A549 (cell line): ENCODE results near the gene N4BP3. TPM values are rescaled to one million over a fixed set of nuclear protein-coding genes. Genes with fewer than 3 reads are reported as not detected.
"Not testable (repeated sequence)": the region's sequence is repeated elsewhere in the genome, so short reads cannot be mapped to it uniquely, and the experiment has no call there.

Experiments
- ATAC-seq, 2 experiments: fragments of 200-7000 bp in 1 of 2; fragments of >200 bp in 1 of 2; cut with Nextera tagmentation in 1 of 2; cut with Tn5 transposase in 1 of 2; 3 replicates each; pipeline versions ENCODE4 v1.8.0 to v1.9.1; 2018 to 2020; ENCODE audit warnings: mild to moderate bottlenecking in 1 of 2, moderate library complexity in 1 of 2
- CTCF ChIA-PET: fragments of 300-600 bp; sonication (Branson Sonifier 250); formaldehyde crosslinking; extraction: SDS; loops from one replicate; lab custom pipeline; 2021; ENCODE audit warnings: antibody characterized with exemption, inconsistent platforms; lab: Yijun Ruan, JAX
- POLR2A ChIA-PET: fragments of 350-600 bp; formaldehyde crosslinking; extraction: SDS; loops from one replicate; lab custom pipeline; 2021; ENCODE audit warnings: antibody characterized with exemption, inconsistent platforms; lab: Yijun Ruan, JAX
- DNase-seq, 2 experiments: peaks; one replicate each; pipeline versions ENCODE4 v3.0.0 to v3.0.0-alpha.2; 2011 to 2016; ENCODE audit warnings: low read depth in 1 of 2, low spot score in 1 of 2
- FAIRE-seq: peaks from 2 replicates; lab custom pipeline; 2011; peaks lifted over from hg19 to GRCh38; lab: Jason Lieb, UNC
- H3K27ac ChIP-seq, 2 experiments: fragments of >200 bp; sonication (Bioruptor Twin); formaldehyde crosslinking; 3 replicates each; pipeline ENCODE4 v1.5.1; 2016 to 2017
- H3K4me1 ChIP-seq: fragments of >200 bp; sonication (Bioruptor Twin); formaldehyde crosslinking; 3 replicates; pipeline ENCODE4 v1.6.1; 2016
- H3K4me2 ChIP-seq: fragments of >200 bp; sonication (Bioruptor Twin); formaldehyde crosslinking; 3 replicates; pipeline ENCODE4 v1.6.1; 2016
- H3K4me3 ChIP-seq: fragments of >200 bp; sonication (Bioruptor Twin); formaldehyde crosslinking; 3 replicates; pipeline ENCODE4 v1.5.1; 2016
- H3K9me3 ChIP-seq: fragments of >200 bp; sonication (Bioruptor Twin); formaldehyde crosslinking; 3 replicates; pipeline ENCODE4 v1.6.1; 2016
- CBX8 ChIP-seq: fragments of 200-600 bp; sonication (generic); IDR thresholded peaks from 2 replicates; pipeline ENCODE4 v1.6.1; 2016
- EP300 ChIP-seq, 2 experiments: fragments of >200 bp; sonication (Bioruptor Twin); formaldehyde crosslinking; IDR thresholded peaks; 2 replicates in 1 of 2; 3 replicates in 1 of 2; pipeline ENCODE4 v1.6.1; 2016 to 2017
- HDAC2 ChIP-seq: fragments of 200-600 bp; sonication (generic); IDR thresholded peaks from 2 replicates; pipeline ENCODE4 v1.6.1; 2016
- HEYL ChIP-seq: fragments of 250-450 bp; sonication (Bioruptor Pico); IDR thresholded peaks from 2 replicates; pipeline ENCODE4 v1.8.0; 2021; ENCODE audit warnings: mild to moderate bottlenecking, moderate library complexity
- JUN ChIP-seq, 2 experiments: fragments of >200 bp; sonication (Bioruptor Twin); formaldehyde crosslinking; IDR thresholded peaks; 2 replicates in 1 of 2; 3 replicates in 1 of 2; pipeline ENCODE4 v1.6.1; 2016 to 2017
- KDM1A ChIP-seq: fragments of 200-600 bp; sonication (generic); IDR thresholded peaks from 2 replicates; pipeline ENCODE4 v1.6.1; 2016; ENCODE audit warnings: low read depth, mild to moderate bottlenecking
- MAX ChIP-seq: IDR thresholded peaks from 2 replicates; pipeline ENCODE4 v1.6.1; 2012
- MAZ ChIP-seq: fragments of 150-350 bp; IDR thresholded peaks from 2 replicates; pipeline ENCODE4 v1.6.1; 2014; ENCODE audit warnings: antibody characterized with exemption, low read depth, low read length, borderline replicate concordance
- NPAS2 ChIP-seq: fragments of 250-450 bp; sonication (Bioruptor Pico); IDR thresholded peaks from 2 replicates; pipeline ENCODE4 v1.8.0; 2022; ENCODE audit warnings: mild to moderate bottlenecking, moderate library complexity, borderline replicate concordance
- NR3C1 ChIP-seq: fragments of >200 bp; sonication (Bioruptor Twin); formaldehyde crosslinking; IDR thresholded peaks from 3 replicates; pipeline ENCODE4 v1.6.1; 2017
- RARB ChIP-seq: fragments of 250-450 bp; sonication (Bioruptor Pico); IDR thresholded peaks from 2 replicates; pipeline ENCODE4 v1.8.0; 2021; ENCODE audit warnings: mild to moderate bottlenecking, moderate library complexity
- RCOR1 ChIP-seq: fragments of 150-350 bp; IDR thresholded peaks from 2 replicates; pipeline ENCODE4 v1.6.1; 2014; ENCODE audit warnings: antibody characterized with exemption, low read length, low read depth
- RNF2 ChIP-seq: fragments of 200-600 bp; sonication (generic); IDR thresholded peaks from 2 replicates; pipeline ENCODE4 v1.6.1; 2016; ENCODE audit warnings: low read depth, mild to moderate bottlenecking, antibody characterized with exemption, moderate library complexity, borderline replicate concordance
- SREBF2 ChIP-seq: fragments of 450-650 bp; IDR thresholded peaks from 2 replicates; pipeline ENCODE4 v1.6.1; 2014; ENCODE audit warnings: mild to moderate bottlenecking, moderate library complexity
- USF2 ChIP-seq: fragments of 450-650 bp; IDR thresholded peaks from 2 replicates; pipeline ENCODE4 v1.6.1; 2014; ENCODE audit warnings: antibody characterized with exemption
- WGBS: methylation state at CpG from one replicate; pipeline ENCODE4 v1.1.6; 2017; ENCODE audit errors: missing lambda C conversion rate; 5-methylcytosine and 5-hydroxymethylcytosine counted together
- polyA plus RNA-seq, 4 experiments: library from polyadenylated mRNA; depleted of rRNA in 3 of 4; stranded (reverse); fragments of >200 nt; fragmentation: RNase III in 1 of 4; extraction: RNeasy Plus Mini Kit Qiagen cat#74134 plus additional on column Dnase treatment in 1 of 4; gene quantifications; 2 replicates in 3 of 4; 3 replicates in 1 of 4; pipeline ENCODE4 v1.2.3, GENCODE V29; 2011 to 2017
- TF ChIP-seq, protein P1 (sequence below): fragments of >200 bp; sonication (Bioruptor Twin); formaldehyde crosslinking; IDR thresholded peaks from 3 replicates; pipeline ENCODE4 v1.6.1; 2016
- TF ChIP-seq, protein P2 (sequence below): fragments of >200 bp; sonication (Bioruptor Twin); formaldehyde crosslinking; IDR thresholded peaks from 3 replicates; pipeline ENCODE4 v1.5.1; 2016

Gene N4BP3
- polyA plus RNA-seq, 2 of the 4 experiments (the other 2 are of a cell fraction): 0.12 to 0.15 TPM

- TF ChIP-seq NR3C1 (no peak), KDM1A (no peak), JUN (IDR thresholded peaks at IDR 0.05) (no peak), RARB (no peak), RCOR1 (no peak)
- TF ChIP-seq, protein P1, sequence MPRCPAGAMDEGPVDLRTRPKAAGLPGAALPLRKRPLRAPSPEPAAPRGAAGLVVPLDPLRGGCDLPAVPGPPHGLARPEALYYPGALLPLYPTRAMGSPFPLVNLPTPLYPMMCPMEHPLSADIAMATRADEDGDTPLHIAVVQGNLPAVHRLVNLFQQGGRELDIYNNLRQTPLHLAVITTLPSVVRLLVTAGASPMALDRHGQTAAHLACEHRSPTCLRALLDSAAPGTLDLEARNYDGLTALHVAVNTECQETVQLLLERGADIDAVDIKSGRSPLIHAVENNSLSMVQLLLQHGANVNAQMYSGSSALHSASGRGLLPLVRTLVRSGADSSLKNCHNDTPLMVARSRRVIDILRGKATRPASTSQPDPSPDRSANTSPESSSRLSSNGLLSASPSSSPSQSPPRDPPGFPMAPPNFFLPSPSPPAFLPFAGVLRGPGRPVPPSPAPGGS: no peak
Measured at GRCh38 chr5:178085316-178085715, 28.0 kb upstream of the N4BP3 start (continued).

- no peak overlapping the region for H3K27ac ChIP-seq
- H3K9me3 ChIP-seq: peaks cover 5% of the 10 kb centered on the region
- no peak overlapping the region for H3K4me3 ChIP-seq
- CTCF ChIA-PET: no interaction called here
- POLR2A ChIA-PET: no interaction called here
- H3K4me1 ChIP-seq: no peaks in the 10 kb centered on the region
- no peak for ATAC-seq
- WGBS: 76% methylated on average over 25 of the region's 25 CpGs
- TF ChIP-seq HEYL (CRISPR knock-in tag) (no peak), SREBF2 (no peak), CBX8 (no peak), MAZ (no peak)
- TF ChIP-seq, protein P2, sequence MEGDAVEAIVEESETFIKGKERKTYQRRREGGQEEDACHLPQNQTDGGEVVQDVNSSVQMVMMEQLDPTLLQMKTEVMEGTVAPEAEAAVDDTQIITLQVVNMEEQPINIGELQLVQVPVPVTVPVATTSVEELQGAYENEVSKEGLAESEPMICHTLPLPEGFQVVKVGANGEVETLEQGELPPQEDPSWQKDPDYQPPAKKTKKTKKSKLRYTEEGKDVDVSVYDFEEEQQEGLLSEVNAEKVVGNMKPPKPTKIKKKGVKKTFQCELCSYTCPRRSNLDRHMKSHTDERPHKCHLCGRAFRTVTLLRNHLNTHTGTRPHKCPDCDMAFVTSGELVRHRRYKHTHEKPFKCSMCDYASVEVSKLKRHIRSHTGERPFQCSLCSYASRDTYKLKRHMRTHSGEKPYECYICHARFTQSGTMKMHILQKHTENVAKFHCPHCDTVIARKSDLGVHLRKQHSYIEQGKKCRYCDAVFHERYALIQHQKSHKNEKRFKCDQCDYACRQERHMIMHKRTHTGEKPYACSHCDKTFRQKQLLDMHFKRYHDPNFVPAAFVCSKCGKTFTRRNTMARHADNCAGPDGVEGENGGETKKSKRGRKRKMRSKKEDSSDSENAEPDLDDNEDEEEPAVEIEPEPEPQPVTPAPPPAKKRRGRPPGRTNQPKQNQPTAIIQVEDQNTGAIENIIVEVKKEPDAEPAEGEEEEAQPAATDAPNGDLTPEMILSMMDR: no peak
- FAIRE-seq: no peak
- no peak for DNase-seq
- no peak overlapping the region for H3K4me2 ChIP-seq
Measured at GRCh38 chr5:178086266-178086665, 27.1 kb upstream of the N4BP3 start.

GRCh38 chr5:178087199-178087598 is 26.1 kb upstream of the N4BP3 start:
- H3K9me3 ChIP-seq: peaks cover 12% of the 10 kb centered on the region
- POLR2A ChIA-PET, H3K27ac ChIP-seq, H3K4me1 ChIP-seq, DNase-seq, H3K4me3 ChIP-seq, H3K4me2 ChIP-seq, FAIRE-seq, ATAC-seq: not testable (repeated sequence)
- WGBS: 39% methylated on average over 5 of the region's 5 CpGs
- CTCF ChIA-PET: interaction anchor here (0.6 kb wide), 1 partner anchor 47 kb away, joined by 3 read pairs; no protein-coding TSS in a partner anchor

DNA sequence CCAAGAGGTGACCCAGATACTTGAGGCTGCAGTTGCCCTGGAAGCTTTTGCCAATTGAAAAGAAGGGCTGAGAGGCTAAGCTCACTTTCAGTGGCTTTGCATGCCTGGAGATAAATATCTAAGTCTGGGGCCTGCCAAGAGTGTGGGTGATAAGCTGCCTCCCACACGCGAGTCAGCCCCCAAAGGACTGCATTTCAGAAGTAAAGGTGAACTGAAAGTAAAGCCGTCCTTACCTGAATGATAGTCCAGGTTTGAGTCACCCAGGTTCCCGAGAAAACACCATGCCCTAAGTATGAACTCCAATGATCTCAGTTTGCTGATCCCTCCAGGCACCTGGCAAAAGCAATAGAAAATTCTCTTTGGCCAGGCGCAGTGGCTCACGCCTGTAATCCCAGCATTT is 22.5 kb upstream of the N4BP3 start:
- POLR2A ChIA-PET: no interaction called here
- FAIRE-seq: no peak

More for the DNA sequence above, 22.5 kb upstream of the N4BP3 start:
- Histone ChIP-seq H3K4me3 (no peak overlapping the region), H3K27ac (no peak overlapping the region), H3K9me3 (peaks cover 18% of the 10 kb centered on the region), H3K4me2 (no peak overlapping the region), H3K4me1 (no peaks in the 10 kb centered on the region)
- CTCF ChIA-PET: interaction anchor here (1.1 to 3.5 kb wide), 4 partner anchors 15 to 29 kb away, joined by 3 to 22 read pairs (median 10); no protein-coding TSS in a partner anchor
- DNase-seq (no peak), ATAC-seq (no peak)
- 64% methylated on average over 6 of the region's 6 CpGs for WGBS
- TF ChIP-seq USF2: no peak
- TF ChIP-seq EP300 (IDR thresholded peaks at IDR 0.05): no peak
- no peak for TF ChIP-seq RNF2
- TF ChIP-seq NPAS2 (CRISPR knock-in tag): no peak
- TF ChIP-seq, protein P2: no peak
- no peak for TF ChIP-seq MAX
- TF ChIP-seq HDAC2: no peak
- TF ChIP-seq CBX8: no peak
